Activated CD4-positive, CD25-positive, alpha-beta regulatory T cell treated with anti-CD3 and anti-CD28 coated beads, Interleukin-2, amount 50 U/mL, for 72 hours (primary cell): ENCODE data around the gene S100A8.

Experiments
- DNase-seq: peaks from one replicate; pipeline ENCODE4 v3.0.0; 2021

Gene S100A8

GRCh38 chr1:153389973-153390879 is 647 bp downstream of the S100A8 start:
- no peak for DNase-seq

- DNase-seq: no peak
Observed at GRCh38 chr1:153389401-153389800, 1.5 kb downstream of the S100A8 start.

- DNase-seq: no peak
Observed at GRCh38 chr1:153387785-153388184, 3.1 kb downstream of the S100A8 start.

- DNase-seq: no peak
Observed at GRCh38 chr1:153387001-153387400, 3.9 kb downstream of the S100A8 start.

GRCh38 chr1:153386500-153386901 is 4.4 kb downstream of the S100A8 start:
- no peak for DNase-seq

GRCh38 chr1:153384958-153385580 is 5.8 kb downstream of the S100A8 start:
- no peak for DNase-seq

- no peak for DNase-seq
Observed at GRCh38 chr1:153380711-153381110, 10.2 kb downstream of the S100A8 start.

GRCh38 chr1:153379591-153379990 is 11.3 kb downstream of the S100A8 start:
- DNase-seq: no peak

- no peak for DNase-seq
Observed at GRCh38 chr1:153375511-153375910, 15.4 kb downstream of the S100A8 start, which contains the start of gene S100A12. Gene S100A12 (minus strand): TSS chr1:153375621. CDS start chr1:153374592, 1,029 bp downstream.

GRCh38 chr1:153374071-153374470 is 16.8 kb downstream of the S100A8 start:
- DNase-seq: no peak

- DNase-seq: no peak
Observed at GRCh38 chr1:153372571-153372970, 18.3 kb downstream of the S100A8 start.

- no peak for DNase-seq
Observed at GRCh38 chr1:153371231-153371630, 19.6 kb downstream of the S100A8 start.

- no peak for DNase-seq
Observed at GRCh38 chr1:153370146-153370545, 20.7 kb downstream of the S100A8 start.

- DNase-seq: no peak
Observed at GRCh38 chr1:153368495-153368894, 22.4 kb downstream of the S100A8 start.

GRCh38 chr1:153367090-153367489 is 23.8 kb downstream of the S100A8 start:
- no peak for DNase-seq

GRCh38 chr1:153366261-153366660 is 24.6 kb downstream of the S100A8 start:
- DNase-seq: no peak

- DNase-seq: no peak
Observed at GRCh38 chr1:153365696-153366095, 25.2 kb downstream of the S100A8 start.

- no peak for DNase-seq
Observed at GRCh38 chr1:153364766-153365666, 25.9 kb downstream of the S100A8 start.

GRCh38 chr1:153364156-153364555 is 26.7 kb downstream of the S100A8 start:
- DNase-seq: no peak

- no peak for DNase-seq
Observed at GRCh38 chr1:153363641-153364040, 27.2 kb downstream of the S100A8 start.

GRCh38 chr1:153362187-153362775 is 28.6 kb downstream of the S100A8 start:
- DNase-seq: no peak

GRCh38 chr1:153361480-153362109 is 29.3 kb downstream of the S100A8 start:
- no peak for DNase-seq
